Hypothalamus (tissue), 51 donors: Measurements from ENCODE around the gene BAG3.
"Not testable (repeated sequence)": the region's sequence is repeated elsewhere in the genome, so short reads cannot be mapped to it uniquely, and the experiment has no call there.

Experiments used
- DNase-seq, 51 donors: peaks; one replicate each; lab custom pipeline; 2025; lab: John Stamatoyannopoulos, UW

The BAG3 gene

DNA sequence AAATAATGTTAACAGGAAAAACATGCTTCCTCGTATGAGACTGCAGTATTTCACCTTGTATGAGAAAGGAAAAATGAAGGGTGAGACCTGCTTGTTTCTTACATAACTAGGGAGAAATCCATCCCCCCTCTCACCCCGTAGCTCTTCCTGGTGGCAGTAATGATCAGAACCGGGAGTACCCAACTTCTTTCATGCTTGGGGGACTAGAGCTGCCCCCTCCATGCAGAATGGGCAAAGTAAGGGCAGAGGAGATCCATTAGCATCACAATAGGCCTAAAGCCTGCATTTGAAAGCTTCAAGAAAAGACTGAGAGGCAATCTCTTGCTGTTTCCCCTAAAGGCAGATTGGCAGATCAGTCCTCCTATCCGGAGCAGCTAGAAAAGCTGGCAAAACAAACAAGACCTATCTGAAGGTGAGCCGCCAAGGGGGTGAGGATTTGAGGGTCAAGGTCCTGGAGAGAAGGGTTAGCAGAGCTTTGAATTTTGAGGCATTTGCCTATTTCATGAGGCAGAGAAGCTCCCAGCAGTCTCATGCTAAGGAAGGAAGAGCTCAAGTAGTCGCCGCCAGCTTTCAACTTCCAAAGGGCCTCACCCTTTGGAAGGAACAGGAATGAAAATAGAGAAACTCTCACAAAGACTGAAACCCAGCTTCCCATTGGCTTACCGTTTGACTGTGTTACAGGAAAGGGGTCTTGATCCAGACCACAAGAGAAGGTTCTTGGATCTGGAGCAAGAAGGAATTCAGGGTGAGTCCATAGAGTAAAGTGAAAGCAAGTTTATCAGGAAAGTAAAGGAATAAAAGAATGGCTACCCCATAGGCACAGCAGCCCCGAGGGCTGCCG lies 36.2 kb downstream of the BAG3 start:
- DNase-seq = peak in 9 of 51 donors; percentile 6 to 77 (median 32)

DNA sequence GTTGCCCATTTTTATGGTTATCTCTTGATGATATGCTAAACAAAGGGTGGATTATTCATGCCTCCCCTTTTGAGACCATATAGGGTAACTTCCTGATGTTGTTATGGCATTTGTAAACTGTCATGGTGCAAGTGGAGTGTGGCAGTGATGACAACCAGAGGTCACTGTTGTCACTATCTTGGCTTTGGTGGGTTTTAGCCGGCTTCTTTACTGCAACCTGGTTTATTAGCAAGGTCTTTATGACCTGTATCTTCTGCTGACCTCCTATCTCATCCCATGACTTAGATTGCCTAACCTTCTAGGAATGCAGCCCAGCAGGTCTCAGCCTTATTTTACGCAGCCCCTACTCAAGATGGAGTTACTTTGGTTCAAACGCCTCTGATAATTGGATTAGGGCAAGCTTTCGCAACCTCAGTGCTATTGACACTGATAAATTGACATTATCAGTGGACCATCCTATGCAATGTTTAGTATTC lies 36.9 kb downstream of the BAG3 start:
- DNase-seq = no peak

DNA sequence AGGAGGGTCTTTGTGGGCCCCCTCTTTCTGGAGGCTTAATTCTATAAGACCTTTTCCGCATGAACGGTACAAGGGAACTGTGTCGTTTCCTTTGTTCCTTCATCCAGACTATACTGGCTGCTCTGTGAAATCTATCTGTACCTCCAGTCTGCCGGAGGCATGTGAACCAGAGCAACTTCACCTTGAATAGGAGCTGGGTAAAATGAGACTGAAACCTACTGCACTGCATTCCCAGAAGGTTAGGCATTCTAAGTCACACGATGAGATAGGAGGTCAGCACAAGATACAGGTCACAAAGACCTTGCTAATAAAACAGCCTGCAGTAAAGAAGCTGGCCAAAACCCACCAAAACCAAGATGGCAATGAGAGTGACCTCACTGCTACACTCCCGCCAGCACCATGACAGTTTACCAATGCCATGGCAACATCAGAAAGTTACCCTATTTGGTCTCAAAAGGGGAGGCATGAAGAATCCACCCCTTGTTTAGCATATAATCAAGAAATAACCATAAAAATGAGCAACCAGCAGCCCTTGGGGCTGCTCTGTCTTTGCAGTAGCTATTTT lies 37.9 kb downstream of the BAG3 start:
- DNase-seq = no peak

DNA sequence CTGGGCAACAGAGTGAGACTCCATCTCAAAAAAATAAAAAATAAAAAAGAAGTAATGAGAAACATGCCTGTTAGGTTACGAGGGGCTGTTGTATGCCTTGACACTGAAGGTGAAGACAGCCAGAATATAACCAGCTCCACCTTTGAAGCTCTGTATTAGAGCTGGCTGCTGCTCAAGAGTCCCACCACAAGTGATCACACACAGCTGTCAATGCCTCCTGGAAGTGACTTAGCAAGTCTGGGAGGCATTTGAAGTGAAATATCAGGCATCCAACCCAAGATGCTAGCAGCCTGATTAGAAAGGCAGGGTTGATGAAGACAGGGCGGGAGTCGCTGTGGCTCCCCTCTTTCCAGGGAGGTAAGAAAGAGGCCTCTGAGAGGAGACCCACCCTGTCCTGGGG lies 40.5 kb downstream of the BAG3 start:
- DNase-seq = no peak

DNA sequence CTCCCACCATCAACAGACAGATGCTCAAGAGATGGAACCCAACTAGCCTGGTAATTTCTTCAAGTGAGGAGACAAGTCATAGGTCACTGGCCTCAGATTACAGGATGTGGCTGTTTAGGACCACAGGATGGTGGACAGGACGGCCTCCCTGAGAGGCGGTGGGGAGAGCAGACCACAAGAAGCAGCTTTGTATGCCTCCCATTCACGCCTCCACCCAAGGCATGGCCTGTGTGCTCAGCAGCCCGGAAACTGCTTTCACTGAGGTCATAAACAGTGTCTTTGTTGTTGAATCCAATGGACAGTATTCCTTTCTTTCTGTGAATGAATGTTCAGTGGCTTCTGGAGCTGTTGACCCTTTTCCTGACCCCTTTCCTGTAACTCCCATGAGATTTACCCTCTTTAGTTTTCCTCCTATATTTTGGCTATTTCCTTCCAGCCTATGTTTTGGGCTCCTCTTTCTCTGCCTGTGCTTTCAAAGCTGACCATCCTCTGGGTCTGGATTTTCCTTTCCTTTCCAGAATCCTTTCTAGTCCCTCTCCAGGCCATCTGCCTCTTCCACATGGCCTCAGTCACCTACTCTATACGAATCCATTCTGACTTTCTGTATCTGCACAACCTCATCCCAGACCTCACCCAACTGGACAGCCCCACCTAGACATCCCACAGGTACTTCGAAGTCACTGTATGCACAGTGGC lies 42.2 kb downstream of the BAG3 start:
- peak in 22 of 51 donors; percentile 12 to 64 (median 30) for DNase-seq

DNA sequence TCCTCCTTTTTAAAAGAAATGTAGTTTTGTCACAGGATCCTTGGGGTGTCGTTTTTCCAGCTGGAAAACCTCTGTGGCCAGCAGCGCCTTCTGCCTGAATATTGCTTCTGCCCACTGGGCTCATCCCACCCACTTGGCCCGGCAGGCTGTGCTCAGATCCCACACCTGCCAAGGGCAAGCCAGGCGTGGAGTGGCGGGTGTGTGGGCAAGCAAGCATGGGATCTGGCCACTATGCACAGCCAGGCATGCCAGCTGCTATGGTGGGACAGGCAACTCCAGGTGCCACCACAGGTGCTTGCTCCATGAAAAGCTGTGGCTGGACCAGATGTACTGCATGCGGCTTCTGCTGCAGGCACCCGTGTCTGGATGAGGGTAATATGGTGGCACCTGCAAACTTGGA lies 43.4 kb downstream of the BAG3 start:
- DNase-seq = no peak

DNA sequence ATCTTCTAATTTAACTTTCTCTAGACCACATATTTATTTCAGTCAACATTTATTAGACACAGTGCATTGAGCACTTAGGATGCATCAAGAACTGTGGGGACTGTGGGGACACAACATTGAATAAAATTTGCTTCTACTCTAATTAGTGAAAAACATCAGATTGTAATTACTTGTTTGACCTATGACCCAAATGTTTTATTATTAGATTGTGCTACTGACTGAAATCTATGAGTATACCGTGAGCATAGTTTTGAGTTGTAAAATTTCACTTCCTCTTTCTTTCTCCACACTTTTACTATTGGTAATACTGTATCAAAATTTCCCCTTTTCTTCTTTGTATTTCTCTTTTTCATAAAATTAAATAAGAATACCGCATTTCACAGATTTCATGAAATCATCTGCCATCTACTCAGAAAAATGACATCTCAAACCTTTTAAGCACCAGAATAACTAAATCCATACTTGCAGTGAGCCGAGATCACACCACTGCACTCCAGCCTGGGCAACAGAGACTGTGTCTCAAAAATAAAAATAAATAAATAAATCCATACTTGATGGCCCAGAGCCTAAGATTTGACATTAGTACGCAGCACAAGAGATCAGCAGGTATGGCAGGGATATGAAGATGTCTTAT lies 49.3 kb downstream of the BAG3 start:
- no peak for DNase-seq

DNA sequence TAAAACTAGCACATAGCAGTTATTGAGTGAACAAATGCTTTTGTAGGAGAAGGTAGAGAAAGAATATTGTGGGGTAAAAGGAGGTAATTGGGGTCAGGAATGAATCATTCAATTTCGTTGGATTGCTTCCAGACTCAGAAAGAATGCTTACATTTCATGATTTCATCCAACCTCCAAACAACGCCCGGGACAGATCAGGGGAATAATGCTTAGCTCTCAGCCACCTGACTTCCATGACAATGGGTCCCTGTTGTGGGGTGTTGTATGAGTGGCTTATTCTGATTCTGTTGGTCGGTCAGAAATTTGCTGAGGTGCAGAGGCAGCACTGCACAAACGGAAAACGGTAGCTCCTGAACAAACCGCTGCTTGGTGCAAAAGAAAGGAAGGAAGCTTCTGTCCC lies 50.7 kb downstream of the BAG3 start:
- peak in 1 of 51 donors; percentile 9 for DNase-seq

DNA sequence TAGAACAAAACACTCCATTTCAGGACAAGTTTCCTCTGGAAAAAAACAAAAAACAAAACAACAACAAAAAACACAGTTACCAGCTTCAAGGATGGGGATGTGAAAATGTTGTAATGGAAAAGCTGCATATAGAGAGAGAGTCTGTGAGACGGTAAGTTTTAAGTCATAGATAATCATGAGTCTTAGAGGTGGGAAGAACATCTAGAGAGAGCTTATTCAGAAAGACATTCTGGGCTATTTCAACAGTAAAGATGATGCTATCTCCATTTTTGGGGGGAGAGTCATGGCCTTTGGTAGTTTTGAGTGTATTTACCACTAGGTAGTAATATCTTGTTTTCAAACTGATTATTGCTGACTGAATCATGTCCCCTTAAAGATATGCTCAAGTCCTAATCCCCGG lies 51.4 kb downstream of the BAG3 start:
- no peak for DNase-seq

DNA sequence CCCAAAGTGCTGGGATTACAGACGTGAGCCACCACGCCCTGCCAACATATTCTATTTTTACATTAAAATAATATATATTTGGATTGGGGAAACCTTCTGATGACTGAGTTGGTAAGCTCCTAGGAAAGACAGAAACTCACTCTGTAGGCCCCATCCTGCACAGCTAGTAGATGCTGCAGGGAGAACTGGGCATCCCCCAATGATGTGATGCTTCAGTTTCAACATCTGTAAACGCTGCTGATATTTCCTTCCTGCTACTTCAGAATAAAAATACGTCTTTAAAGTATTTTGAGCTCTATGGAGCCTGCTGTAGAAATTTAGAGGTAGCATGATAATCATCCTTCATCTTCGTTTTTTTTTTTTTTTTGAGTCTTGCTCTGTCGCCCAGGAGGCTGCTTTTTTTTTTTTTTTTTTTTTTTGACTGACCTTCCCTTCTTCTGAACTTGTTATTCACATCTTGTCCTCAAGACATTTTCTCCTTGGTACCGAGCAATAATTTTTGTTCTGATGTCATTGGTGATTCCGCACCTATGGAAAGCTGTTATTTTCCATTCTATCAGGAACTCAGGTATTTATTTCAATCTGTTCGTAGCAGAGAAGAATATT lies 52.8 kb downstream of the BAG3 start:
- no peak for DNase-seq

DNA sequence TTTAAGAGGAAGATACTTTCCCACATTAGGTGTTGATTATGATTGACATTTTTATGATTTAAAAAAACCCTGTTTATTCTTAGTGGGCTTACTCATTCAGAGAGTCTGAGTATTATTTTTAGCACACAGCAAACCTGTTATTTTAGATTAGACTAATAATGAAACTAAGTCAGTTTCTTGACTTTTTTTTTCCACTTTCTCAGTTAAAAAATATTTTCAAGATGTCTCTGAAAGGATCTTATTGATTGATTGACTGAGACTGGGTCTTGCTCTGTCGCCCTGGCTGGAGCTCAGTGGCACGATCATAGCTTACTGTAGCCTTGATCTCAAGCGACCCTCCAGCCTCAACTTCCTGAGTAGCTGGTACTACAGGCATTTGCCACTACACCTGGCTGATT lies 54.3 kb downstream of the BAG3 start:
- DNase-seq = no peak

DNA sequence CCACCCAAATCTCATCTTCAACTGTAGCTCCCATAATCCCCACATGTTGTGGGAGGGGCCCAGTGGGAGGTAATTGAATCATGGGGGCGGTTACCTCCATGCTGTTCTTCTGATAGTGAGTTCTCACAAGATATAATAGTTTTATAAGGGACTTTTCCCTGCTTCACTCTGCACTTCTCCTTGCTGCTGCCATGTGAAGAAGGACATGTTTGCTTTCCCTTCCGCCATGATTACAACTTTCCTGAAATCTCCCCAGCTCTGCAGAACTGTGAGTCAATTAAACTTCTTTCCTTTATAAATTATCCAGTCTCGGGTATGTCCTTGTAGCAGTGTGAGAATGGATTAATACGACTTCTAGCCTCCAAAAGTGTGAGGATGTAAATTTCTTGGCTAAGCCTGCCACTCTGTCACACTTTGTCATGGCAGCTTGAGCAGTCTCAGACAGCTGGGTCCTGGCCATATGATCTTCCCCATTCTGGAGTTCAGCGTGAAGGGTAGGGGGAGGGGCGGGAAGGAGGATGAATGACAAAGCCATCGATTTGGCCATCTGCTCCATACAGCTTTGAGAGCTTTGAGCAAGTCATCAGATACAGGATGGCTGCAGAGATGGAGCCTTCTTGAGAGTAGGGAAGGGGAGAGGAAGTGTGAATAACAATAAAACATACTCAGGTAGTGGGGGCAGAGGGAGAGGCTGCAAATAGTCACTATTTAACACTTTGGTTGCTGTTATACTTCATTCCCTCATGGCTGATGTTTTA lies 55.5 kb downstream of the BAG3 start:
- no peak for DNase-seq

DNA sequence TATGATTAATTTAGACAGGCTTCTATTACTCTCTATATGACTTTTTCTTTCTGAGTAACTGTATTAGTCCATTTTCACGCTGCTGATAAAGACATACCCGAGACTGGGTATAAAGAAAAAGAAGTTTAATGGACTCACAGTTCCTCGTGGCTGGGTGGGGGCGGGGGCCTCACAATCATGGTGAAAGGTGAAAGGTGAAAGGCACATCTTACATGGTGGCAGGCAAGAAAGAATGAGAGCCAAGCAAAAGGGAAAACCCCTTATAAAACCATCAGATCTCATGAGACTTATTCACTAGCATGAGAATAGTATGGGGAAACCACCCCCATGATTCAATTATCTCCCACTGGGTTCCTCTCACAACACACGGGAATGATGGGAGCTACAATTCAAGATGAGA lies 56.2 kb downstream of the BAG3 start:
- not testable (repeated sequence) for DNase-seq

DNA sequence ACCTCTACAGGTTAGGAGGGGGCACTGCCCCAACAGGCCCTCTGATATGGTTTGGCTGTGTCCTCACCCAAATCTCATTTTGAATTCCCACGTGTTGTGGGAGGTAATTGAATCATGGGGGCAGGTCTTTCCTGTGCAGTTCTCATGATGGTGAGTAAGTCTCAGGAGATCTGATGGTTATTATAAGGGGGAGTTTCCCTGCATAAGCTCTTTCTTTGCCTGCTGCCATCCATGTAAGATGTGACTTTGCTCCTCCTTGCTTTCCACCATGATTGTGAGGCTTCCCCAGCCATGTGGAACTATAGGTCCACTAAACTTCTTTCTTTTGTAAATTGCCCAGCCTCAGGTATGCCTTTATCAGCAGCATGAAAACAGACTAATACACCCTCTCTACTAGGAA lies 59.8 kb downstream of the BAG3 start:
- not testable (repeated sequence) for DNase-seq

DNA sequence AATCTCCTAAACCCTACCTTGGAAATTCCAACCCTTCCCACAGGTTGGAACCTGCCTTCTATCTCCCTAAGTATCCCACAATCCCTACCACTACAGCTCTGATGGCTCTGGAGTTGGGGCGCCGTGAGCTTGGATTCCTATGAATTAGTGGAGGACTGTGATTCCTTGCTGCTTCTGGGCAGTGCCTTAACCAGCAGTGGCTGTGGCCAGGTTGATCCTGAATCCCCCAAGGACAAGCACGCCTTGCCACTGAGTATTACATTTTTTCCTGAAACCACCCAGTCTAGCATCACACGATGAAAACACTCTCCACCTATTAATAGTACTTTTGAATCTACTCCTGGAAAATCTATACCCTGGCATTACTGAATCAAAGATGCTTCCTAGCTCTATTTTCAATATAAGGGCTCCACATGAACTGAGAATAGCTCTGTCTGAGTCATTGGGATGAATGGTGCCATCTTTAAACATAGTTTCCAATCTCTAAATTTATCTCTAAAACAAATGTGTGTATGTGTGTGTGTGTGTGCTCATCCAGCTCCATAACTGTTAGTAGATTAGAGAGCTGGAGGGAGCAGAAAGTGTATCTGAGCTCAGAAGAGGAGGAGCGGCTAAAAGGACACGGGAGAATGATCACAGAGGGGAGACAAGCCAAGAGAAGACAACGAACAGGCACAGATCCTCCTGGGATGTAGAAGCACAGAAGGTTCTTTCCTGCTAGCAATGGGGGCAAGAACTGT lies 62.7 kb downstream of the BAG3 start:
- peak in 2 of 51 donors; percentile 13 to 15 for DNase-seq

DNA sequence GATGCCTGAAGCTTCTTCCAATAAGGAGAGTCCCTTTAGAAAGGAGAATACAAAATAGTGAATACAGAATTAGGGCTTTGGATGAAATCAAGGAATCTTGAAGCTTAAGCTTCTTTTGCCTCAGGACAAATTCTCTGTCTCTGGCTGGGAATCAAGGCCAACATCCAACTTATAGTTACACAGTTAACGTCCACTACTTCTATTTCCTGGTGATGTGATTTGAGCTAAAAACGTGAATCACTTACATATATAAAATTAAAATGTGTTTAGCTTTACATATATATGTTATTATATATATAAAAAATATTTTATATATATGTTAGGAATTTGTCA lies 63.3 kb downstream of the BAG3 start:
- no peak for DNase-seq

DNA sequence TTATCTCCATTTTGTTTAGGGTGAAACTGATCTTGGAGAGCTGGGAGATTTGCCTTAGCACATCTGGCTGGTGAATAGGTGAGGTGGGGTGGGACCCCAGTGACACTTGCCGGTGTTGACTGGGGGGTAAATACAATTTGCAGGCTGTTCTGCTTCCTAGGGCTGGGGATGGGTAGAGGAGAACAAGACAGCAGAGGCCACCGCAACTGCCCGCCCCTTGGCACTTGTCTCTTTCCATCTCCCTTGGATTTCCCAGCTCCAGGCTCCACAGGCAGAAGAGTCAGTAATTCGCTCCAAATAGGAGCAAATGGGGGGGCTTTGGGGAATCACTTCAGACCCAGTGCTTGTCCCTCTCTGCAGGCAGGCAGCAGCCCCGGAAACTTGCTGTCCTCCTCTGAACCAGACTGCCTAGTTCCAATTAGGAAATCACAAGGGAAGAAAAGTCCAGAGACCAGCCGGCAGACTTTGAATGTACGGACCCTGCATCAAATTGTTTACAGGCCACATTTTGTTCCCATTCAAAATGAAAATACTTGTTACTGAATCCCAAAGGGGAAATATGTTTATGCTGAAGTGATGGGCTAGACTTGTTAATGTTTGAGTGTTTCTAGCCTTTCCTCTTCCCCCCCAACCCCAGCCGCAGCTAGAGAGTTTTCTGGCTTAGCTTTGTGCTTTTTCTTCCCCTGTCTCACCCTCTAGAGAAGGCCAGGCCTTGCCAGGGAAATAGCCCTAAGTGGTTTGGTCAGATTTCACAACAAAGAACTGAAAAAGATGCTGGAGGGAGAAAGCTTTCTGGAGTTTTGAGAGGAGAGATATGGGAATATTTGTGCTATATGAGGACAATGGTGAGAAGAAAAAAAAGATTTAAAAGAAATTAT lies 64.7 kb downstream of the BAG3 start:
- DNase-seq = peak in 3 of 51 donors; percentile 4 to 21 (median 6)

DNA sequence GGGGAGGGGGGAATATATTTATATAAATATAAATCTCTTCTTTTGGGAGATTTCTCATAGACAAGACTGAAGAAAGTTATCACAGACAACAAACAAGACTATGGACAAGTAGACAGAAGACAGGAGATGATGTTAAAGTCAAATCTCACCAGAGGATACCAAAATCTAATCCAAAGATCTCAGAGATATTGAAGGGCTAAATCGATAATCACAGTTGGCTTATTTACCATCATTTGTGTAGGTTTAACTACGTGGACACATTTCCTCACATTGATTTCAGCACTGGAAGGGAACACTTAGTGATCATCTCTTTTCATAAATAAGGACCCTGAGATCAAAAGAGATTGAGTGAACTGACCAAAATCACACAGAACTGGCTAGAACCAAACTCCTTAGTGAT lies 72.0 kb downstream of the BAG3 start:
- no peak for DNase-seq
